HG03097 (cell line): Measurements from ENCODE around the gene PAX5.

Experiments
- ATAC-seq: cut with Tn5 transposase; IDR thresholded peaks from one replicate; pipeline ENCODE4 v1.9.1; 2021; ENCODE audit not compliant: unreplicated experiment, low FRiP score

PAX5 gene

GRCh38 chr9:36988848-36989247 lies 45.2 kb downstream of the PAX5 start:
- no peak for ATAC-seq

GRCh38 chr9:36987891-36988290 lies 46.2 kb downstream of the PAX5 start:
- no peak for ATAC-seq

- no peak for ATAC-seq
These were observed 46.7 kb downstream of the PAX5 start for GRCh38 chr9:36987409-36987808.

- ATAC-seq: no peak
These were observed 47.3 kb downstream of the PAX5 start for GRCh38 chr9:36986468-36987408.

- no peak for ATAC-seq
These were observed 48.1 kb downstream of the PAX5 start for GRCh38 chr9:36985769-36986467.

GRCh38 chr9:36985061-36985768 lies 48.9 kb downstream of the PAX5 start:
- no peak for ATAC-seq

GRCh38 chr9:36980148-36980974 lies 53.7 kb downstream of the PAX5 start:
- no peak for ATAC-seq

GRCh38 chr9:36976371-36977030 lies 57.6 kb downstream of the PAX5 start:
- no peak for ATAC-seq

- ATAC-seq: no peak
These were observed 59.3 kb downstream of the PAX5 start for GRCh38 chr9:36974731-36975130.

GRCh38 chr9:36971935-36972488 lies 62.1 kb downstream of the PAX5 start:
- no peak for ATAC-seq

- no peak for ATAC-seq
These were observed 63.8 kb downstream of the PAX5 start for GRCh38 chr9:36970007-36970888.

- no peak for ATAC-seq
These were observed 64.8 kb downstream of the PAX5 start for GRCh38 chr9:36969216-36969771.

GRCh38 chr9:36968574-36969215 lies 65.4 kb downstream of the PAX5 start:
- ATAC-seq: no peak

GRCh38 chr9:36967997-36968396 lies 66.1 kb downstream of the PAX5 start:
- no peak for ATAC-seq

- ATAC-seq: no peak
These were observed 67.5 kb downstream of the PAX5 start for GRCh38 chr9:36966371-36967097.

GRCh38 chr9:36964791-36965190 lies 69.3 kb downstream of the PAX5 start:
- no peak for ATAC-seq

GRCh38 chr9:36963346-36963745 lies 70.7 kb downstream of the PAX5 start:
- no peak for ATAC-seq
